Hematopoietic multipotent progenitor cell treated with erythropoietin and hydrocortisone succinate and interleukin-3 and kit ligand, for 15 days (in vitro differentiated cells): ENCODE results near the gene PABPC1L2B.
"Not testable (repeated sequence)": the region's sequence is repeated elsewhere in the genome, so short reads cannot be mapped to it uniquely, and the experiment has no call there.

Experiments used
- DNase-seq: peaks from one replicate; pipeline ENCODE4 v3.0.0-alpha.2; 2015; ENCODE audit warnings: low spot score

PABPC1L2B gene

DNA sequence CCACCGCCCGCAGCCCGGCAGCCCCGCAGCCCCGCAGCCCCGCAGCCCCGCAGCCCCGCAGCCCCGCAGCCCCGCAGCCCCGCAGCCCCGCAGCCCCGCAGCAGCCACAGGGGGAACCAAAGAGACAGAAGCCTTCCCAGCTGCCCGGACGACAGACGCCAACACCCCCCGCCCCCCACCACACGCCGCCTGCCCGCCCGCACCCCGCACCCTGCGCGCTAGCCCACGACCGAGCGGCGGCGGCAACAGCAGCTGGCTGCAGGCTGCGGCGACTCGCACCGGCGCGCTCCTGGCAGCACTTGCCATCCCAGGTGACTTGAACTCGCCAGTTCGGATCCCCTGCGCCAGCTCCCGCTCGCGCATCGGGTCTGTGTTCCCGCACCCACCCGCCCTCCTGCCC lies at the start of gene PABPC1L2B:
TSS of gene PABPC1L2B (plus strand) at position 207 of the 400 bp plus-strand sequence. CDS start 704 bp downstream, outside the sequence.
- not testable (repeated sequence) for DNase-seq

DNA sequence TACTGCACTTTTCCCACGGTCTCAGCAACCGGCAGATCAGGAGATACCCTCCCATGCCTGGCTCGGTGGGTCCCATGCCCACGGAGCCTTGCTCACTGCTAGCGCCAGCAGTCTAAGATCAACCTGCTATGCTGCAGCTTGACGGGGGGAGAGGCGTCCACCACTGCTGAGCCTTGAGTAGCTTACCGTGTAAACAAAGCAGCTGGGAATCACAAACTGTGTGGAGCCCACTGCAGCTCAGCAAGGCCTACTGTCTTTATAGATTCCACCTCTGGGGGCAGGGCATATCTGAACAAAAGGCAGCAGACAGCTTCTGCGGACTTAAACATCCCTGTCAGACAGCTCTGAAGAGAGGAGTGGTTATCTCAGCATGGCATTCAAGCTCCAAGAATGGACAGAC lies 42.8 kb upstream of the PABPC1L2B start:
- DNase-seq = not testable (repeated sequence)

DNA sequence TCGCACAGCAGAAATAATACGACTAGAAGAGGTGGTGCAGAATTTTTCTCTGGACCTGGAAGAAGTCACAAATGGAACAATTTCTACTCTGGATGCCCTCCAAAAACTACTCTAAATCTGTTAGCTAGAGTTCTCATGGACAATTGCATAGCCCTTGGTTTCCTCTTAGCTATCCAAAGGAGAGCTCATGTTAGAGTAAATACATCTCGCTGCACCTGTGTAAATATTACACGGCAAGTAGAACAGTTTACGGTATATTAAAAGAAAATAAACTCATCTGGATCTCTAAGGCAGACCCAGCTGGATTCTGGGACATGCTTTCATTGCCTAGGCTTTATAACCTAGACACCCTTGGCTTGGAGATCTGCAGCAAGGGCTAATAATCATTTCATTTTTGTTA lies 30.9 kb upstream of the PABPC1L2B start:
- not testable (repeated sequence) for DNase-seq

DNA sequence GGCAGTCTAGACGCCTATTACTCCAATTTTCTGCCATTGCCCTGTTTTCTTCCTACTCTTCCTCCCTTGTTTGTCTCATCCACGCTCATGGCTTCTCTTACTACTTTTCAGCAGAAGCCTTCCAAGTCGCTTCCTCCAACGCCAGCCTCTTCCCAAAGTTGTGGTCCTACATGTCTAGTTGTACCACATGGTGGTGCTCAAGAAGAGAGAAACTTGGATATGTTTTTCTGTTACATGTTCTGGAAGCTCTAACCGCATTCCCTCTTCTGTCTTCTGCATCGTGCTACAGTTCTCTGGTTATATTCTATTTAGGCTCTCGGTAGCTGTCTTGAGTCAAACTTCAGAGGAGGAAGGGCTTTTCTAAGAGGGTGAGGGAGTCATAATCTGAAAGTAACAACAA lies 27.9 kb upstream of the PABPC1L2B start:
- not testable (repeated sequence) for DNase-seq

DNA sequence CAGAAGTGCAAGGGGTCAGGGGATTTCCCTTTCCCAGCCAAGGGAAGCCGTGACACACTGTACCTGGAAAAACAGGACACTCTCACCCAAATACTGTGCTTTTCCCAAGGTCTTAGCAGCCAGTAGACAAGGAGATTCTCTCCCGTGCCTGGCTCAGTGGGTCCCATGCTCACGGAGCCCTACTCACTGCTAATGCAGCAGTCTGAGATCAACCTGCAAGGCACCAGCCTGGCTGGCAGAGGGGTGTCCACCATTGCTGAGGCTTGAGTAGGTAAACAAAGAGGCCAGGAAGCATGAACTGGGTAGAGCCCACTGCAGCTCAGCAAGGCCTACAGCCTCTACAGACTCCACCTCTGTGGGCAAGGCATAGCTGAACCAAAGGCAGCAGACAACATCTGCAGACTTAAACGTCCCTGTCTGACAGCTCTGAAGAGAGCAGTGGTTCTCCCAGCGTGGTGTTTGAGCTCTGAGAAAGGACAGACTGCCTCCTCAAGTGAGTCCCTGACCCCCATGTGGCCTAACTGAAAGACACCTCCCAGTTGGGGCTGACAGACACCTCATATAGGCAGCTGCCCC lies 21.8 kb upstream of the PABPC1L2B start:
- not testable (repeated sequence) for DNase-seq

DNA sequence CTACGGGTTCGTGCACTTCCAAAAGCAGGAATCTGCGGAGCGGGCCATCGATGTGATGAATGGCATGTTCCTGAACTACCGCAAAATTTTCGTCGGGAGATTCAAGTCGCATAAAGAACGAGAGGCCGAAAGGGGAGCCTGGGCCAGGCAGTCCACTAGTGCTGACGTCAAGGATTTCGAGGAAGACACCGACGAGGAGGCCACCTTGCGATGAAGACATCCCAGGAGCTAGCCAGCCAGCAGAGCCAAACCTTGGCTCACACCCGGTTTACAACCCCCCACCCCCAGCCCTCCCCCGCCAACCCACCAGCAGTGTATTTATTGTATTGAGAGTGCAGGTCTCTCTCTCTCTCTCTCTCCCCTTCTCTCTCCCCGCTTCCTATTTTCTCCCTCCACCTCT lies 1.3 kb downstream of the PABPC1L2B start:
- DNase-seq = not testable (repeated sequence)

DNA sequence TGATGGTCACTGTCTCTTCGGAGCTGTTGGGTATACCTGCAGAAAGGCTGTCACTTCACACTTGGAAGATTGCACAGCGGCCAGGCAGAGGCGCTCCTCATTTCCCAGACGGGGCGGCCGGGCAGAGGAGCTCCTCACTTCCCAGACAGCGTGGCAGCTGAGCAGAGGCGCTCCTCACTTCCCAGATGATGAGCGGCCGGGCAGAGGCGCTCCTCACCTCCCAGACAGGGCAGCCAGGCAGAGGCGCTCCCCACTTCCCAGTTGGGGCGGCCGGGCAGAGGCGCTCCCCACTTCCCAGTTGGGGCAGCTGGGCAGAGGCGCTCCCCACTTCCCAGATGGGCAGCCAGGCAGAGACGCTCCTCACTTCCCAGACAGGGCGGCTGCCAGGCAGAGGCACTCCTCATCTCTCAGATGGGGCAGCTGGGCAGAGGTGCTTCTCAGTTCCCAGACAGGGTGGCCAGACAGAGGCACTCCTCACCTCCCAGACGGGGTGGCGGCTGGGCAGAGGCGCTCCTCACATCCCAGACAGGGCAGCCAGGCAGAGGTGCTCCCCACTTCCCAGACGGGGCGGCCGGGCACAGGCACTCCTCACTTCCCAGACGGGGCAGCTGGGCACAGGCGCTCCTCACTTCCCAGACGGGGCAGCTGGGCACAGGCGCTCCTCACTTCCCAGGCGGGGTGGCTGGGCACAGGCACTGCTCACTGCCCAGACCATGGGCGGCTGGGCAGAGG lies 18.8 kb downstream of the PABPC1L2B start:
- DNase-seq = no peak

DNA sequence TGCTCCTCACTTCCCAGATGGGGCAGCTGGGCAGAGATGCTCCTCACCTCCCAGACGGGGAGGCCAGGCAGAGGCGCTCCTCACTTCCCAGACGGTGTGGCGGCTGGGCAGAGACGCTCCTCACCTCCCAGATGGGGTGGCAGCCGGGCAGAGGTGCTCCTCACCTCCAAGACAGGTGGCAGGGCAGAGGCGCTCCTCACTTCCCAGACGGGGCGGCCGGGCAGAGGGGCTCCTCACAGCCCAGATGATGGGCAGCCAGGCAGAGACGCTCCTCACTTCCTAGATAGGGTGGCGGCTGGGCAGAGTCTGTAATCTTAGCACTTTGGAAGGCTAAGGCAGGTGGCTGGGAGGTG lies 19.3 kb downstream of the PABPC1L2B start:
- DNase-seq = not testable (repeated sequence)

DNA sequence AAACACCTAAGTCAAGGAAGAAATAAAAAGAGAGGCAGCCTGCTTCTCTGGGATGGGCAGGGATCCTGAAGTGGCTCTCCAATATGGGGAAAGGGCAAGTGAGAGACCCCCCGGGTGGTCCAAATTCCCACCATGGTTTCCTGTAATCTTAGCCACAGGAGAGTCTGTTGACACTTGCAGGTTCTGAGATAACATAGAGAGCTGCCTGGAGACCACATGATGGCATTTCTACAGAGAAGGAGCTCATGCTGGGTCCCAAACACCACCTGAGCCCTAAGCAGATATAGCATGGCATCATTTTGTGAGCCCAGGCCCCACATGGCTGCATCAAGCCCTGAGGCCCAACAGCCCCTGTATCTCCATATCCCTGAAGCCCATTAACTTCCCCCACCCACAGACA lies 26.1 kb downstream of the PABPC1L2B start:
- no peak for DNase-seq
